ENCODE measurements around the gene SLC5A3.

The SLC5A3 gene

GRCh38 chr21:34046917-34047316 lies 26.5 kb upstream of the SLC5A3 start:
- no peak for DNase-seq (ENCODE audit: insufficient read length, low spot score)
- no peak for FAIRE-seq
- TF ChIP-seq CTCF (IDR thresholded peaks at IDR 0.05; ENCODE audit: insufficient read depth, missing control alignments), result no peak

- TF ChIP-seq CTCF (IDR thresholded peaks at IDR 0.05; ENCODE audit: insufficient read depth, missing control alignments), result no peak
- FAIRE-seq (no peak), DNase-seq (ENCODE audit: insufficient read length, low spot score) (no peak)
Observed at GRCh38 chr21:34047835-34048234, 25.5 kb upstream of the SLC5A3 start.

GRCh38 chr21:34052171-34052570 lies 21.2 kb upstream of the SLC5A3 start:
- FAIRE-seq (no peak), DNase-seq (ENCODE audit: insufficient read length, low spot score) (no peak)
- no peak for TF ChIP-seq CTCF (IDR thresholded peaks at IDR 0.05; ENCODE audit: insufficient read depth, missing control alignments)

- DNase-seq (ENCODE audit: insufficient read length, low spot score), result no peak
- TF ChIP-seq CTCF (IDR thresholded peaks at IDR 0.05; ENCODE audit: insufficient read depth, missing control alignments), result no peak
- FAIRE-seq, result no peak
Observed at GRCh38 chr21:34054259-34054658, 19.1 kb upstream of the SLC5A3 start.

GRCh38 chr21:34055615-34056014 lies 17.8 kb upstream of the SLC5A3 start:
- no peak for DNase-seq (ENCODE audit: insufficient read length, low spot score)
- FAIRE-seq, result no peak
- no peak for TF ChIP-seq CTCF (IDR thresholded peaks at IDR 0.05; ENCODE audit: insufficient read depth, missing control alignments)

GRCh38 chr21:34061983-34062382 lies 11.4 kb upstream of the SLC5A3 start:
- FAIRE-seq (no peak), DNase-seq (ENCODE audit: insufficient read length, low spot score) (no peak)
- TF ChIP-seq CTCF (IDR thresholded peaks at IDR 0.05; ENCODE audit: insufficient read depth, missing control alignments), result no peak

- no peak for FAIRE-seq
- no peak for DNase-seq (ENCODE audit: insufficient read length, low spot score)
- TF ChIP-seq CTCF (IDR thresholded peaks at IDR 0.05; ENCODE audit: insufficient read depth, missing control alignments), result no peak
Observed at GRCh38 chr21:34065027-34065426, 8.4 kb upstream of the SLC5A3 start.
